Parathyroid adenoma (tissue), 2 donors: ENCODE measurements around the gene SLC39A3.

ENCODE experiments used
- H2AFZ ChIP-seq: fragments of 300-600 bp; sonication (generic); one replicate; pipeline ENCODE4 v1.7.0; 2017; ENCODE audit warnings: antibody characterized with exemption, mild to moderate bottlenecking
- H3K27ac ChIP-seq: fragments of 300-600 bp; sonication (generic); one replicate; pipeline ENCODE4 v1.7.0; 2017
- H3K27me3 ChIP-seq: fragments of 300-600 bp; sonication (generic); one replicate; pipeline ENCODE4 v1.7.0; 2017; ENCODE audit warnings: low read length; ENCODE audit not compliant: control insufficient read depth, insufficient read depth
- H3K36me3 ChIP-seq: fragments of 300-600 bp; sonication (generic); one replicate; pipeline ENCODE4 v1.7.0; 2017; ENCODE audit warnings: low read length; ENCODE audit not compliant: control insufficient read depth, insufficient read depth
- H3K4me1 ChIP-seq: fragments of 300-600 bp; sonication (generic); one replicate; pipeline ENCODE4 v1.7.0; 2017; ENCODE audit warnings: control low read depth
- H3K4me2 ChIP-seq: fragments of 300-600 bp; sonication (generic); one replicate; pipeline ENCODE4 v1.7.0; 2017; ENCODE audit warnings: low read length
- H3K4me3 ChIP-seq: fragments of 300-600 bp; sonication (generic); one replicate; pipeline ENCODE4 v1.7.0; 2017; ENCODE audit warnings: low read depth, low read length
- H3K79me2 ChIP-seq: fragments of 300-600 bp; sonication (generic); one replicate; pipeline ENCODE4 v1.7.0; 2017; ENCODE audit warnings: control low read depth
- H3K9ac ChIP-seq: fragments of 300-600 bp; sonication (generic); one replicate; pipeline ENCODE4 v1.7.0; 2017; ENCODE audit warnings: mild to moderate bottlenecking
- H3K9me3 ChIP-seq: fragments of 300-600 bp; sonication (generic); one replicate; pipeline ENCODE4 v1.7.0; 2017; ENCODE audit warnings: low read length; ENCODE audit not compliant: control insufficient read depth
- CTCF ChIP-seq: fragments of 300-600 bp; sonication (generic); IDR thresholded peaks from one replicate; pipeline ENCODE4 v1.7.0; 2017; ENCODE audit warnings: antibody characterized with exemption, mild to moderate bottlenecking
- donor health status: primary hyperparathyroidism.

Gene SLC39A3

GRCh38 chr19:2729943-2730818 is 9.6 kb downstream of the SLC39A3 start:
- no peaks in the 10 kb centered on the region for H3K27me3 ChIP-seq
- H3K4me3 ChIP-seq: no peak overlapping the region
- no peak overlapping the region for H3K27ac ChIP-seq
- no peaks in the 10 kb centered on the region for H3K36me3 ChIP-seq
- no peak overlapping the region for H2AFZ ChIP-seq
- no peaks in the 10 kb centered on the region for H3K9me3 ChIP-seq
- H3K4me1 ChIP-seq: peaks cover 2% of the 10 kb centered on the region
- no peaks in the 10 kb centered on the region for H3K79me2 ChIP-seq
- H3K4me2 ChIP-seq: no peak overlapping the region
- TF ChIP-seq CTCF: no peak
- H3K9ac ChIP-seq: no peak overlapping the region

GRCh38 chr19:2728783-2729387 is 10.9 kb downstream of the SLC39A3 start:
- Histone ChIP-seq H3K4me3 (no peak overlapping the region), H3K4me2 (no peak overlapping the region), H3K4me1 (peaks cover 2% of the 10 kb centered on the region), H3K27me3 (no peaks in the 10 kb centered on the region), H2AFZ (no peak overlapping the region), H3K9me3 (no peaks in the 10 kb centered on the region), H3K9ac (no peak overlapping the region), H3K79me2 (no peaks in the 10 kb centered on the region), H3K36me3 (no peaks in the 10 kb centered on the region), H3K27ac (no peak overlapping the region)
- no peak for TF ChIP-seq CTCF

DNA sequence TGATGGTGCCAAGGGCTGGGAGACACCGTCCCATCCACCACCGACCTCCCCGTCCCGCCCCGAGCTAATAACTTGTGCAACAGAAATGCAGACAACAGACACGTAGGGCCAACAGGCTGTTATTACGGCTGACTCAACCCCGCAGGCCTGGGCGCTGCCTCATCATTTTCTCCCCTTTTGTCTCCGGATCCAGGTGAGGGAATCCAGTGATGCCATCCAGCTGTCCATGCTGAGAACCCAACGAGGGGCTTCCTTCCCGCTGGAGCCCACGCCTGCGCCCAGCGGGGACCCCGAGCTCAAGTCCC is 12.2 kb downstream of the SLC39A3 start:
- no peak overlapping the region for H2AFZ ChIP-seq
- no peak overlapping the region for H3K27ac ChIP-seq
- H3K36me3 ChIP-seq: no peaks in the 10 kb centered on the region
- peaks cover 10% of the 10 kb centered on the region for H3K4me1 ChIP-seq
- no peaks in the 10 kb centered on the region for H3K79me2 ChIP-seq
- no peak for TF ChIP-seq CTCF
- no peak overlapping the region for H3K9ac ChIP-seq
- no peak overlapping the region for H3K4me2 ChIP-seq
- H3K27me3 ChIP-seq: no peaks in the 10 kb centered on the region
- H3K4me3 ChIP-seq: no peak overlapping the region
- H3K9me3 ChIP-seq: no peaks in the 10 kb centered on the region

DNA sequence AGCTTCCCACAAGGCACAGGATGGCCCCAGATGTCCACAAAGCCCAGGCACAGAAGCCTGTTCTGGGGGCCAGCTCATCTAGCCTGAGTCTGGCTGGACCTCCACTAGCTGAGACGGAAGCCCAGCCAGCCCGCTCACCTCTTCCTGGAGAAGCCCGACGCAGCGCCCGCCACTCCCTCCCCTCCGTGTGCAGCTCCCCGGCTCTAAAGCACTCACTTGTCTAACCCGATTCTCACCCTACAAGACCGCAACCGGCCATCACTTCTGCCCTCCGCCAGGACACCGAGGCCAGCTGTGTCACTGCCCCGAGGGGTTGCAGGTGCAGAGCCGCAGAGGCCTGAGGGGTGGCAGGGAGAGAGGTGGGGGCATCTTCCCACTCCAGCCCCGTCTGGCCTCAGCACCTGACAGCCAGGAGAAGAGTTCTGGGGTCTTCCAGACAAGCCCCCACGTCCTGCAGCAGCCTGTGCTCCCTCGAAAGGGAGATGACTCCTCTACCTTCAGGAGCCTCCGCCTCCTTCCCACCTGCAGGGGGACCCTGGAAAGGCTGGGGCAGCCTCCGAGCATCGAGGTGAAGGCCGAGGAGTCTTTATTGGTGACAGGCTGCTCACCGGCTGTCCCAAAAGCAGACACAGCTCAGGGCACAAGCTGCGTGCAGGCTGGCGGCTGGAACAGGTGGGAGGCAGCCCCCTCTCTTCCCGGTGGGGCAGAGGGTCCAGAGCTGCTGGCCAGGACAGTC is 12.7 kb downstream of the SLC39A3 start:
- H3K4me1 ChIP-seq: peaks cover 10% of the 10 kb centered on the region
- no peak overlapping the region for H3K4me3 ChIP-seq
- H3K9me3 ChIP-seq: no peaks in the 10 kb centered on the region
- no peaks in the 10 kb centered on the region for H3K79me2 ChIP-seq
- H3K9ac ChIP-seq: no peak overlapping the region
- H2AFZ ChIP-seq: no peak overlapping the region
- no peak overlapping the region for H3K27ac ChIP-seq
- no peaks in the 10 kb centered on the region for H3K27me3 ChIP-seq
- H3K4me2 ChIP-seq: no peak overlapping the region
- H3K36me3 ChIP-seq: no peaks in the 10 kb centered on the region
- no peak for TF ChIP-seq CTCF
